Measurements from ENCODE around the gene BCAS3.
"Not testable (repeated sequence)": the region's sequence is repeated elsewhere in the genome, so short reads cannot be mapped to it uniquely, and the experiment has no call there.

The BCAS3 gene

GRCh38 chr17:61230972-61231820 lies 553.5 kb downstream of the BCAS3 start:
- DNase-seq (ENCODE audit: low spot score), result no peak

- DNase-seq (ENCODE audit: low spot score), result no peak
Measured at GRCh38 chr17:61232871-61233270, 555.2 kb downstream of the BCAS3 start.

- DNase-seq (ENCODE audit: low spot score), result no peak
Measured at GRCh38 chr17:61233991-61234750, 556.5 kb downstream of the BCAS3 start.

GRCh38 chr17:61235001-61235826 lies 557.6 kb downstream of the BCAS3 start:
- DNase-seq (ENCODE audit: low spot score), result no peak

- DNase-seq (ENCODE audit: low spot score), result no peak
Measured at GRCh38 chr17:61235827-61236197, 558.2 kb downstream of the BCAS3 start.

GRCh38 chr17:61237275-61237674 lies 559.6 kb downstream of the BCAS3 start:
- DNase-seq (ENCODE audit: low spot score), result no peak

GRCh38 chr17:61238455-61238933 lies 560.8 kb downstream of the BCAS3 start:
- no peak for DNase-seq (ENCODE audit: low spot score)

GRCh38 chr17:61239327-61239726 lies 561.7 kb downstream of the BCAS3 start:
- DNase-seq (ENCODE audit: low spot score), result no peak

- DNase-seq (ENCODE audit: low spot score), result no peak
Measured at GRCh38 chr17:61239953-61240352, 562.3 kb downstream of the BCAS3 start.

- no peak for DNase-seq (ENCODE audit: low spot score)
Measured at GRCh38 chr17:61240851-61241468, 563.3 kb downstream of the BCAS3 start.

- not testable (repeated sequence) for DNase-seq (ENCODE audit: low spot score)
Measured at GRCh38 chr17:61244988-61245387, 567.3 kb downstream of the BCAS3 start.

GRCh38 chr17:61245706-61246135 lies 568.1 kb downstream of the BCAS3 start:
- no peak for DNase-seq (ENCODE audit: low spot score)

GRCh38 chr17:61247439-61247838 lies 569.8 kb downstream of the BCAS3 start:
- no peak for DNase-seq (ENCODE audit: low spot score)

- no peak for DNase-seq (ENCODE audit: low spot score)
Measured at GRCh38 chr17:61248399-61248798, 570.7 kb downstream of the BCAS3 start.

GRCh38 chr17:61249649-61250299 lies 572.1 kb downstream of the BCAS3 start:
- no peak for DNase-seq (ENCODE audit: low spot score)

GRCh38 chr17:61250335-61250890 lies 572.8 kb downstream of the BCAS3 start:
- DNase-seq (ENCODE audit: low spot score), result no peak

GRCh38 chr17:61251939-61252865 lies 574.6 kb downstream of the BCAS3 start:
- no peak for DNase-seq (ENCODE audit: low spot score)

- DNase-seq (ENCODE audit: low spot score), result no peak
Measured at GRCh38 chr17:61253362-61253761, 575.7 kb downstream of the BCAS3 start.

- no peak for DNase-seq (ENCODE audit: low spot score)
Measured at GRCh38 chr17:61253937-61254574, 576.4 kb downstream of the BCAS3 start.

Data from hematopoietic multipotent progenitor cell treated with erythropoietin and hydrocortisone succinate and interleukin-3 and kit ligand, for 15 days (in vitro differentiated cells).